SK-N-SH (cell line): Measurements from ENCODE around the gene HDGF.

ENCODE experiments used
- CTCF ChIP-seq: fragments of 200-600 bp; sonication (generic); IDR thresholded peaks from 2 replicates; pipeline ENCODE4 v1.6.1; 2017; ENCODE audit warnings: antibody characterized with exemption, mild to moderate bottlenecking, moderate library complexity
- RFX5 ChIP-seq: IDR thresholded peaks from 2 replicates; pipeline ENCODE4 v1.6.1; 2012; ENCODE audit warnings: mild to moderate bottlenecking, improper control_type of control experiment, low read length
- USF2 ChIP-seq: fragments of 150-350 bp; IDR thresholded peaks from 2 replicates; pipeline ENCODE4 v1.6.1; 2017; ENCODE audit warnings: antibody characterized with exemption, low read length, low read depth, borderline replicate concordance
- ZBTB33 ChIP-seq: IDR thresholded peaks from 2 replicates; pipeline ENCODE4 v1.4.0; 2012; ENCODE audit warnings: low read depth, borderline replicate concordance

- no peak for TF ChIP-seq USF2
- TF ChIP-seq CTCF: no peak
- no peak for TF ChIP-seq ZBTB33
- no peak for TF ChIP-seq RFX5
Measured at GRCh38 chr1:156727926-156728598, 23.4 kb downstream of the HDGF start, which contains the start of gene METTL25B.
